ENCODE measurements around the gene GRIK4.

Gene GRIK4

GRCh38 chr11:120766318-120766717 lies 254.8 kb downstream of the GRIK4 start:
- Mint-ChIP-seq H3K9me3 (peaks cover 10% of the 10 kb centered on the region), H3K27me3 (peaks cover 83% of the 10 kb centered on the region), H3K27ac (ENCODE audit: low read depth) (no peak overlapping the region)

GRCh38 chr11:120768949-120769348 lies 257.4 kb downstream of the GRIK4 start:
- Mint-ChIP-seq H3K4me3 (no peak overlapping the region), H3K9me3 (peaks cover 5% of the 10 kb centered on the region), H3K27ac (ENCODE audit: low read depth) (no peak overlapping the region), H3K27me3 (peaks cover 74% of the 10 kb centered on the region), H3K4me1 (no peaks in the 10 kb centered on the region), H3K36me3 (ENCODE audit: insufficient read depth) (no peaks in the 10 kb centered on the region)
- ATAC-seq (replicated peaks; ENCODE audit: extremely low read depth, poor library complexity, severe bottlenecking): no peak
- DNase-seq (ENCODE audit: low spot score in 2 of 2): no peak

More at GRCh38 chr11:120766318-120766717, 254.8 kb downstream of the GRIK4 start:
- H3K36me3 Mint-ChIP-seq (ENCODE audit: insufficient read depth): no peaks in the 10 kb centered on the region
- DNase-seq (ENCODE audit: low spot score in 2 of 2) (no peak), ATAC-seq (replicated peaks; ENCODE audit: extremely low read depth, poor library complexity, severe bottlenecking) (no peak)
- no peak overlapping the region for H3K4me3 Mint-ChIP-seq
- no peaks in the 10 kb centered on the region for H3K4me1 Mint-ChIP-seq

- H3K9me3 Mint-ChIP-seq: peaks cover 5% of the 10 kb centered on the region
- peaks cover 74% of the 10 kb centered on the region for H3K27me3 Mint-ChIP-seq
- no peak overlapping the region for H3K27ac Mint-ChIP-seq (ENCODE audit: low read depth)
These were observed 258.4 kb downstream of the GRIK4 start for GRCh38 chr11:120769906-120770305.

GRCh38 chr11:120771551-120772060 lies 260.1 kb downstream of the GRIK4 start:
- Mint-ChIP-seq H3K27me3 (peaks cover 60% of the 10 kb centered on the region), H3K36me3 (ENCODE audit: insufficient read depth) (no peaks in the 10 kb centered on the region), H3K4me1 (peaks cover 5% of the 10 kb centered on the region), H3K9me3 (peaks cover 5% of the 10 kb centered on the region), H3K4me3 (no peak overlapping the region), H3K27ac (ENCODE audit: low read depth) (no peak overlapping the region)
- DNase-seq (ENCODE audit: low spot score in 2 of 2) (no peak), ATAC-seq (replicated peaks; ENCODE audit: extremely low read depth, poor library complexity, severe bottlenecking) (no peak)

More at GRCh38 chr11:120769906-120770305, 258.4 kb downstream of the GRIK4 start:
- DNase-seq (ENCODE audit: low spot score in 2 of 2) (no peak), ATAC-seq (replicated peaks; ENCODE audit: extremely low read depth, poor library complexity, severe bottlenecking) (no peak)
- H3K36me3 Mint-ChIP-seq (ENCODE audit: insufficient read depth): no peaks in the 10 kb centered on the region
- no peak overlapping the region for H3K4me3 Mint-ChIP-seq
- peaks cover 5% of the 10 kb centered on the region for H3K4me1 Mint-ChIP-seq

- Mint-ChIP-seq H3K27me3 (peaks cover 52% of the 10 kb centered on the region), H3K4me3 (no peak overlapping the region), H3K9me3 (no peaks in the 10 kb centered on the region), H3K36me3 (ENCODE audit: insufficient read depth) (peaks cover 2% of the 10 kb centered on the region), H3K27ac (ENCODE audit: low read depth) (no peak overlapping the region), H3K4me1 (peaks cover 5% of the 10 kb centered on the region)
- ATAC-seq (replicated peaks; ENCODE audit: extremely low read depth, poor library complexity, severe bottlenecking) (no peak), DNase-seq (ENCODE audit: low spot score in 2 of 2) (no peak)
These were observed 262.0 kb downstream of the GRIK4 start for GRCh38 chr11:120773501-120774031.

- Mint-ChIP-seq H3K27me3 (peaks cover 45% of the 10 kb centered on the region), H3K36me3 (ENCODE audit: insufficient read depth) (peaks cover 2% of the 10 kb centered on the region)
These were observed 263.2 kb downstream of the GRIK4 start for GRCh38 chr11:120774591-120775386.

GRCh38 chr11:120775986-120776951 lies 264.7 kb downstream of the GRIK4 start:
- ATAC-seq (replicated peaks; ENCODE audit: extremely low read depth, poor library complexity, severe bottlenecking) (no peak), DNase-seq (ENCODE audit: low spot score in 2 of 2) (no peak)
- Mint-ChIP-seq H3K36me3 (ENCODE audit: insufficient read depth) (peaks cover 2% of the 10 kb centered on the region), H3K4me3 (no peak overlapping the region), H3K27me3 (peaks cover 32% of the 10 kb centered on the region), H3K27ac (ENCODE audit: low read depth) (no peak overlapping the region), H3K4me1 (peaks cover 5% of the 10 kb centered on the region), H3K9me3 (no peaks in the 10 kb centered on the region)

More at GRCh38 chr11:120774591-120775386, 263.2 kb downstream of the GRIK4 start:
- Mint-ChIP-seq H3K9me3 (no peaks in the 10 kb centered on the region), H3K4me3 (no peak overlapping the region), H3K27ac (ENCODE audit: low read depth) (no peak overlapping the region), H3K4me1 (peaks cover 5% of the 10 kb centered on the region)
- ATAC-seq (replicated peaks; ENCODE audit: extremely low read depth, poor library complexity, severe bottlenecking) (no peak), DNase-seq (ENCODE audit: low spot score in 2 of 2) (no peak)

- peaks cover 2% of the 10 kb centered on the region for H3K36me3 Mint-ChIP-seq (ENCODE audit: insufficient read depth)
- DNase-seq (ENCODE audit: low spot score in 2 of 2): no peak
- no peaks in the 10 kb centered on the region for H3K9me3 Mint-ChIP-seq
- H3K27ac Mint-ChIP-seq (ENCODE audit: low read depth): no peak overlapping the region
- no peak for ATAC-seq (replicated peaks; ENCODE audit: extremely low read depth, poor library complexity, severe bottlenecking)
- no peak overlapping the region for H3K4me3 Mint-ChIP-seq
- H3K27me3 Mint-ChIP-seq: peaks cover 34% of the 10 kb centered on the region
- peaks cover 5% of the 10 kb centered on the region for H3K4me1 Mint-ChIP-seq
These were observed 267.3 kb downstream of the GRIK4 start for GRCh38 chr11:120778685-120779490.

GRCh38 chr11:120780239-120780638 lies 268.7 kb downstream of the GRIK4 start:
- no peak overlapping the region for H3K4me3 Mint-ChIP-seq
- H3K27me3 Mint-ChIP-seq: peaks cover 36% of the 10 kb centered on the region
- peaks cover 2% of the 10 kb centered on the region for H3K36me3 Mint-ChIP-seq (ENCODE audit: insufficient read depth)
- DNase-seq (ENCODE audit: low spot score in 2 of 2): no peak
- no peaks in the 10 kb centered on the region for H3K9me3 Mint-ChIP-seq
- no peak for ATAC-seq (replicated peaks; ENCODE audit: extremely low read depth, poor library complexity, severe bottlenecking)
- no peak overlapping the region for H3K27ac Mint-ChIP-seq (ENCODE audit: low read depth)
- H3K4me1 Mint-ChIP-seq: no peaks in the 10 kb centered on the region

GRCh38 chr11:120781486-120782120 lies 270.1 kb downstream of the GRIK4 start:
- no peaks in the 10 kb centered on the region for H3K9me3 Mint-ChIP-seq
- DNase-seq (ENCODE audit: low spot score in 2 of 2): no peak
- no peak for ATAC-seq (replicated peaks; ENCODE audit: extremely low read depth, poor library complexity, severe bottlenecking)

GRCh38 chr11:120784566-120785251 lies 273.2 kb downstream of the GRIK4 start:
- no peaks in the 10 kb centered on the region for H3K4me1 Mint-ChIP-seq
- H3K9me3 Mint-ChIP-seq: no peaks in the 10 kb centered on the region
- H3K4me3 Mint-ChIP-seq: no peak overlapping the region
- H3K27me3 Mint-ChIP-seq: peaks cover 41% of the 10 kb centered on the region
- H3K36me3 Mint-ChIP-seq (ENCODE audit: insufficient read depth): no peaks in the 10 kb centered on the region
- DNase-seq (ENCODE audit: low spot score in 2 of 2): no peak
- H3K27ac Mint-ChIP-seq (ENCODE audit: low read depth): no peak overlapping the region
- no peak for ATAC-seq (replicated peaks; ENCODE audit: extremely low read depth, poor library complexity, severe bottlenecking)

More at GRCh38 chr11:120781486-120782120, 270.1 kb downstream of the GRIK4 start:
- Mint-ChIP-seq H3K4me1 (no peaks in the 10 kb centered on the region), H3K4me3 (no peak overlapping the region), H3K36me3 (ENCODE audit: insufficient read depth) (peaks cover 2% of the 10 kb centered on the region), H3K27ac (ENCODE audit: low read depth) (no peak overlapping the region), H3K27me3 (peaks cover 49% of the 10 kb centered on the region)

All from central memory CD8-positive, alpha-beta T cell (primary cell).